Measurements from ENCODE around the gene SPZ1. TPM values are rescaled to one million over a fixed set of nuclear protein-coding genes. Genes with fewer than 3 reads are reported as not detected.

The SPZ1 gene
- total RNA-seq, 2 donors from 2014 or later: not detected

GRCh38 chr5:80282054-80282453 lies 37.7 kb upstream of the SPZ1 start:
- TF ChIP-seq CTCF (IDR thresholded peaks at IDR 0.05): no peak
- no peaks in the 10 kb centered on the region for H3K27me3 ChIP-seq
- H3K4me1 ChIP-seq: no peaks in the 10 kb centered on the region
- no peak overlapping the region for H3K9ac ChIP-seq (ENCODE audit: low read depth in 2 of 2, low read length in 2 of 2)
- intact Hi-C loops (cut with DNase I): loop anchor here (5.0 kb wide), 1 partner anchor 180 kb away; no protein-coding TSS in a partner anchor
- H3K4me3 ChIP-seq: no peak overlapping the region
- no peak for DNase-seq
- H3K27ac ChIP-seq: no peak overlapping the region
- no peaks in the 10 kb centered on the region for H3K9me3 ChIP-seq
- H3K36me3 ChIP-seq: no peaks in the 10 kb centered on the region

- H3K4me1 ChIP-seq: no peaks in the 10 kb centered on the region
- no peak overlapping the region for H3K4me3 ChIP-seq
- H3K27me3 ChIP-seq: no peaks in the 10 kb centered on the region
- no peak for TF ChIP-seq CTCF (IDR thresholded peaks at IDR 0.05)
- intact Hi-C loops (cut with DNase I): loop anchor here (5.0 kb wide), 1 partner anchor 181 kb away; no protein-coding TSS in a partner anchor
- no peak overlapping the region for H3K9ac ChIP-seq (ENCODE audit: low read depth in 2 of 2, low read length in 2 of 2)
- no peak for DNase-seq
- H3K9me3 ChIP-seq: no peaks in the 10 kb centered on the region
- no peaks in the 10 kb centered on the region for H3K36me3 ChIP-seq
- H3K27ac ChIP-seq: no peak overlapping the region
These were observed 36.4 kb upstream of the SPZ1 start for GRCh38 chr5:80283360-80283759.

- Histone ChIP-seq H3K4me1 (no peaks in the 10 kb centered on the region), H3K27ac (no peak overlapping the region), H3K4me3 (no peak overlapping the region), H3K27me3 (no peaks in the 10 kb centered on the region), H3K9ac (ENCODE audit: low read depth in 2 of 2, low read length in 2 of 2) (no peak overlapping the region), H3K36me3 (no peaks in the 10 kb centered on the region), H3K9me3 (no peaks in the 10 kb centered on the region)
- DNase-seq: no peak
- TF ChIP-seq CTCF (IDR thresholded peaks at IDR 0.05): no peak
- intact Hi-C loops (cut with DNase I): loop anchor here (5.0 kb wide), 1 partner anchor 182 kb away; no protein-coding TSS in a partner anchor
These were observed 35.1 kb upstream of the SPZ1 start for GRCh38 chr5:80284720-80285119.

GRCh38 chr5:80288177-80288576 lies 31.6 kb upstream of the SPZ1 start:
- no peak for DNase-seq
- no peaks in the 10 kb centered on the region for H3K4me1 ChIP-seq
- no peak overlapping the region for H3K27ac ChIP-seq
- intact Hi-C loops (cut with DNase I): no loop called here
- H3K9me3 ChIP-seq: no peaks in the 10 kb centered on the region
- no peak for TF ChIP-seq CTCF (IDR thresholded peaks at IDR 0.05)
- no peaks in the 10 kb centered on the region for H3K27me3 ChIP-seq
- no peak overlapping the region for H3K9ac ChIP-seq (ENCODE audit: low read depth in 2 of 2, low read length in 2 of 2)
- no peak overlapping the region for H3K4me3 ChIP-seq
- no peaks in the 10 kb centered on the region for H3K36me3 ChIP-seq

- Histone ChIP-seq H3K27ac (no peak overlapping the region), H3K36me3 (no peaks in the 10 kb centered on the region), H3K9me3 (no peaks in the 10 kb centered on the region), H3K4me3 (no peak overlapping the region), H3K27me3 (no peaks in the 10 kb centered on the region), H3K9ac (ENCODE audit: low read depth in 2 of 2, low read length in 2 of 2) (no peak overlapping the region), H3K4me1 (no peaks in the 10 kb centered on the region)
- no peak for DNase-seq
- intact Hi-C loops (cut with DNase I): no loop called here
- no peak for TF ChIP-seq CTCF (IDR thresholded peaks at IDR 0.05)
These were observed 30.5 kb upstream of the SPZ1 start for GRCh38 chr5:80289320-80289719.

Data from colonic mucosa (tissue), 4 donors.